Astrocyte (in vitro differentiated cells and primary cell): ENCODE data around the gene HOXA7. TPM values are rescaled to one million over a fixed set of nuclear protein-coding genes. Genes with fewer than 3 reads are reported as not detected.

Source experiments
- DNase-seq: peaks from one replicate; pipeline ENCODE4 v3.0.0-alpha.2; 2010; ENCODE audit warnings: low read depth
- FAIRE-seq: peaks from 2 replicates; lab custom pipeline; 2011; peaks lifted over from hg19 to GRCh38; lab: Jason Lieb, UNC
- H2AFZ ChIP-seq: 2 replicates; pipeline ENCODE4 v1.6.0; 2012; ENCODE audit warnings: low read depth, low read length, inconsistent platforms
- H3K27ac ChIP-seq: 2 replicates; pipeline ENCODE4 v1.5.1; 2011; ENCODE audit warnings: low read depth, low read length, inconsistent platforms
- H3K27me3 ChIP-seq: 2 replicates; pipeline ENCODE4 v1.6.0; 2011; ENCODE audit warnings: low read length, inconsistent platforms; ENCODE audit not compliant: insufficient read depth
- H3K36me3 ChIP-seq: 2 replicates; pipeline ENCODE4 v1.5.1; 2011; ENCODE audit warnings: low read length, inconsistent platforms; ENCODE audit not compliant: insufficient read depth
- H3K4me1 ChIP-seq: 2 replicates; pipeline ENCODE4 v1.5.1; 2011; ENCODE audit warnings: low read length, inconsistent platforms; ENCODE audit not compliant: insufficient read depth
- H3K4me2 ChIP-seq: 2 replicates; pipeline ENCODE4 v1.6.0; 2012; ENCODE audit warnings: low read length, inconsistent platforms
- H3K4me3 ChIP-seq: 2 replicates; pipeline ENCODE4 v1.5.1; 2011; ENCODE audit warnings: low read depth, mild to moderate bottlenecking, low read length, inconsistent platforms; ENCODE audit not compliant: insufficient read depth
- H3K79me2 ChIP-seq: 2 replicates; pipeline ENCODE4 v1.6.0; 2012; ENCODE audit warnings: mild to moderate bottlenecking, low read length, inconsistent platforms; ENCODE audit not compliant: insufficient read depth
- H3K9ac ChIP-seq: 2 replicates; pipeline ENCODE4 v1.6.0; 2012; ENCODE audit warnings: mild to moderate bottlenecking, low read length, inconsistent platforms
- H3K9me3 ChIP-seq: 2 replicates; pipeline ENCODE4 v1.5.1; 2012; ENCODE audit warnings: low read depth, mild to moderate bottlenecking, low read length, inconsistent platforms; ENCODE audit not compliant: insufficient read depth
- H4K20me1 ChIP-seq: 2 replicates; pipeline ENCODE4 v1.6.0; 2012; ENCODE audit warnings: low read length, inconsistent platforms; ENCODE audit not compliant: insufficient read depth
- H3K27ac Mint-ChIP-seq: one replicate; pipeline ENCODE4 v1.8.0; 2021; ENCODE audit warnings: mild to moderate bottlenecking, mixed read lengths; ENCODE audit not compliant: unreplicated experiment
- H3K27me3 Mint-ChIP-seq: one replicate; pipeline ENCODE4 v1.8.0; 2021; ENCODE audit warnings: low read depth, mixed read lengths; ENCODE audit not compliant: unreplicated experiment
- H3K36me3 Mint-ChIP-seq: one replicate; pipeline ENCODE4 v1.8.0; 2021; ENCODE audit warnings: low read depth, mixed read lengths; ENCODE audit not compliant: unreplicated experiment
- H3K4me1 Mint-ChIP-seq: one replicate; pipeline ENCODE4 v1.8.0; 2021; ENCODE audit warnings: low read depth, mixed read lengths; ENCODE audit not compliant: unreplicated experiment
- H3K4me3 Mint-ChIP-seq: one replicate; pipeline ENCODE4 v1.8.0; 2021; ENCODE audit warnings: mild to moderate bottlenecking, moderate library complexity, mixed read lengths; ENCODE audit not compliant: unreplicated experiment
- H3K9me3 Mint-ChIP-seq: one replicate; pipeline ENCODE4 v1.8.0; 2021; ENCODE audit warnings: mild to moderate bottlenecking, mixed read lengths; ENCODE audit not compliant: unreplicated experiment
- EZH2 ChIP-seq: IDR thresholded peaks from 2 replicates; pipeline ENCODE4 v1.6.1; 2012; ENCODE audit warnings: mild to moderate bottlenecking, low read length, inconsistent platforms; ENCODE audit not compliant: insufficient read depth
- total RNA-seq: library from RNA; stranded (reverse); gene quantifications from 2 replicates; pipeline ENCODE4 v1.2.1, GENCODE V29; 2021
- TF ChIP-seq, protein P1 (sequence below): IDR thresholded peaks from 2 replicates; pipeline ENCODE4 v1.5.1; 2011; ENCODE audit warnings: low read depth, mild to moderate bottlenecking, inconsistent platforms, low read length, moderate library complexity; ENCODE audit not compliant: insufficient read depth

Gene HOXA7
- total RNA-seq, 1 donor from 2014 or later = not detected

- H3K4me3 Mint-ChIP-seq = no peak overlapping the region
- peaks cover 89% of the 10 kb centered on the region for H3K27me3 Mint-ChIP-seq
- Histone ChIP-seq H3K36me3 (no peaks in the 10 kb centered on the region), H3K9ac (no peak overlapping the region), H3K4me3 (no peak overlapping the region), H4K20me1 (peaks cover under 1% of the 10 kb centered on the region), H3K4me1 (peaks cover 6% of the 10 kb centered on the region), H3K79me2 (no peaks in the 10 kb centered on the region), H3K27ac (no peak overlapping the region), H3K9me3 (no peaks in the 10 kb centered on the region), H3K4me2 (no peak overlapping the region), H3K27me3 (peaks cover 93% of the 10 kb centered on the region), H2AFZ (no peak overlapping the region)
- peaks cover 28% of the 10 kb centered on the region for H3K9me3 Mint-ChIP-seq
- FAIRE-seq (no peak), DNase-seq (no peak)
- H3K4me1 Mint-ChIP-seq = no peaks in the 10 kb centered on the region
- H3K27ac Mint-ChIP-seq = no peak overlapping the region
- peaks cover 3% of the 10 kb centered on the region for H3K36me3 Mint-ChIP-seq
- no peak for TF ChIP-seq EZH2
- TF ChIP-seq, protein P1, sequence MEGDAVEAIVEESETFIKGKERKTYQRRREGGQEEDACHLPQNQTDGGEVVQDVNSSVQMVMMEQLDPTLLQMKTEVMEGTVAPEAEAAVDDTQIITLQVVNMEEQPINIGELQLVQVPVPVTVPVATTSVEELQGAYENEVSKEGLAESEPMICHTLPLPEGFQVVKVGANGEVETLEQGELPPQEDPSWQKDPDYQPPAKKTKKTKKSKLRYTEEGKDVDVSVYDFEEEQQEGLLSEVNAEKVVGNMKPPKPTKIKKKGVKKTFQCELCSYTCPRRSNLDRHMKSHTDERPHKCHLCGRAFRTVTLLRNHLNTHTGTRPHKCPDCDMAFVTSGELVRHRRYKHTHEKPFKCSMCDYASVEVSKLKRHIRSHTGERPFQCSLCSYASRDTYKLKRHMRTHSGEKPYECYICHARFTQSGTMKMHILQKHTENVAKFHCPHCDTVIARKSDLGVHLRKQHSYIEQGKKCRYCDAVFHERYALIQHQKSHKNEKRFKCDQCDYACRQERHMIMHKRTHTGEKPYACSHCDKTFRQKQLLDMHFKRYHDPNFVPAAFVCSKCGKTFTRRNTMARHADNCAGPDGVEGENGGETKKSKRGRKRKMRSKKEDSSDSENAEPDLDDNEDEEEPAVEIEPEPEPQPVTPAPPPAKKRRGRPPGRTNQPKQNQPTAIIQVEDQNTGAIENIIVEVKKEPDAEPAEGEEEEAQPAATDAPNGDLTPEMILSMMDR = no peak
Observed at GRCh38 chr7:27138985-27139333, 17.5 kb downstream of the HOXA7 start.

GRCh38 chr7:27138472-27138871 is 18.0 kb downstream of the HOXA7 start:
- no peak overlapping the region for H3K4me2 ChIP-seq
- H3K27ac Mint-ChIP-seq = no peak overlapping the region
- H3K4me3 Mint-ChIP-seq = no peak overlapping the region
- H3K4me1 ChIP-seq = peaks cover 6% of the 10 kb centered on the region
- H3K9me3 Mint-ChIP-seq = peaks cover 24% of the 10 kb centered on the region
- no peak overlapping the region for H3K9ac ChIP-seq
- peaks cover 92% of the 10 kb centered on the region for H3K27me3 ChIP-seq
- FAIRE-seq = no peak
- H3K9me3 ChIP-seq = no peaks in the 10 kb centered on the region
- no peak overlapping the region for H3K27ac ChIP-seq
- no peaks in the 10 kb centered on the region for H3K36me3 ChIP-seq
- H4K20me1 ChIP-seq = no peaks in the 10 kb centered on the region
- H3K4me1 Mint-ChIP-seq = no peaks in the 10 kb centered on the region
- peaks cover 3% of the 10 kb centered on the region for H3K36me3 Mint-ChIP-seq
- no peaks in the 10 kb centered on the region for H3K79me2 ChIP-seq
- H3K27me3 Mint-ChIP-seq = peaks cover 91% of the 10 kb centered on the region
- TF ChIP-seq, protein P1 = no peak
- TF ChIP-seq EZH2 = no peak
- no peak for DNase-seq
- H2AFZ ChIP-seq = no peak overlapping the region
- H3K4me3 ChIP-seq = no peak overlapping the region

DNA sequence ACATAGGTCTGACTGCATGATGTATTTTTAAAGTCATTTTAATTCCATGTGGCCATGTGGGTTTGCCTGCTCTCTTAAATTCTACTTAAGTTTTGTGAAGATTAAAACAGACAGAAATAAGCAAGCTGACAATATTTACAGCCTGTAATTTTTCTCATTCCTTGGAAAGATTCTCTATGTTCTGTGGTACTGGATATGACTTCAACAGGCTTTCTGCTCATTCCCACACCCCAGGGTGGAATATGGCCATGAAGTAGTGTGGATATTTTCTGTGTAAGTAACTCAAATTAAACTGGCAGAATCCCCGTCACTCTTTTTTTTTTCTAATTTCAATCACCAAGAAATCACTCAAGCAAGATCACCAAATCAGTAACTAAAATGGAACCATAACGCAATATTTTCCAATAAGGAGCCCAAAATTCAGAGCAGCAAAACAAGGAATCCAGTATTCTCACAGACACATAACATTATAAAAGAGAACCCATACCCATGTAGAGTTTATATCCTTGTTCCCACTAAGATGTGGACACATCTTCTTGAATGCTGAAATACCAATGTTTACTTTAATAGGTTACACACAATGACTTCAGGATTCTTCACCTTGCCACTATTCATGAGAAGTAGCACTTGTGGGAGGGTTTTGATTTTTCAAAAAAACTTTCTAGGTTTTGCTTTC is 18.7 kb downstream of the HOXA7 start:
- Histone ChIP-seq H3K9me3 (no peaks in the 10 kb centered on the region), H3K79me2 (no peaks in the 10 kb centered on the region), H3K27ac (no peak overlapping the region), H3K9ac (no peak overlapping the region), H3K4me3 (no peak overlapping the region), H3K36me3 (no peaks in the 10 kb centered on the region), H3K4me1 (peaks cover 6% of the 10 kb centered on the region), H2AFZ (no peak overlapping the region), H3K4me2 (no peak overlapping the region), H3K27me3 (peaks cover 93% of the 10 kb centered on the region), H4K20me1 (no peaks in the 10 kb centered on the region)
- TF ChIP-seq EZH2 = no peak
- TF ChIP-seq, protein P1 = no peak
- DNase-seq (no peak), FAIRE-seq (no peak)
- Mint-ChIP-seq H3K9me3 (peaks cover 22% of the 10 kb centered on the region), H3K27me3 (peaks cover 95% of the 10 kb centered on the region), H3K4me3 (no peak overlapping the region), H3K4me1 (no peaks in the 10 kb centered on the region), H3K27ac (no peak overlapping the region), H3K36me3 (peaks cover 3% of the 10 kb centered on the region)
